ENCODE measurements around the gene ZNF205.

DNA sequence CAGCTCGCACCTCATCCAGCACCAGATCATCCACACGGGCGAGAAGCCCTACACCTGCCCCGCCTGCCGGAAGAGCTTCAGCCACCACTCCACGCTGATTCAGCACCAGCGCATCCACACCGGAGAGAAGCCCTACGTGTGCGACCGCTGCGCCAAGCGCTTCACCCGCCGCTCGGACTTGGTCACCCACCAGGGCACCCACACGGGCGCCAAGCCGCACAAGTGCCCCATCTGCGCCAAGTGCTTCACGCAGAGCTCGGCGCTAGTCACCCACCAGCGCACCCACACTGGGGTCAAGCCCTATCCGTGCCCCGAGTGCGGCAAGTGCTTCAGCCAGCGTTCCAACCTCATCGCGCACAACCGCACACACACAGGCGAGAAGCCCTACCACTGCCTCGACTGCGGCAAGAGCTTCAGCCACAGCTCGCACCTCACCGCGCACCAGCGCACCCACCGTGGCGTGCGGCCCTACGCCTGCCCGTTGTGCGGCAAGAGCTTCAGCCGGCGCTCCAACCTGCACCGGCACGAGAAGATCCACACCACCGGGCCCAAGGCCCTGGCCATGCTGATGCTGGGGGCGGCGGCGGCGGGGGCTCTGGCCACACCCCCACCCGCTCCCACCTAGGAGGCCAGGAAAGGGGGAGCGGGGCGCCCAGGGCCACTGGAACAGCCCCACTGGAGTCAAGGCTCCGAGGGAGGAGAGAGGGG is 7.5 kb downstream of the ZNF205 start:
- TF ChIP-seq, protein P1, sequence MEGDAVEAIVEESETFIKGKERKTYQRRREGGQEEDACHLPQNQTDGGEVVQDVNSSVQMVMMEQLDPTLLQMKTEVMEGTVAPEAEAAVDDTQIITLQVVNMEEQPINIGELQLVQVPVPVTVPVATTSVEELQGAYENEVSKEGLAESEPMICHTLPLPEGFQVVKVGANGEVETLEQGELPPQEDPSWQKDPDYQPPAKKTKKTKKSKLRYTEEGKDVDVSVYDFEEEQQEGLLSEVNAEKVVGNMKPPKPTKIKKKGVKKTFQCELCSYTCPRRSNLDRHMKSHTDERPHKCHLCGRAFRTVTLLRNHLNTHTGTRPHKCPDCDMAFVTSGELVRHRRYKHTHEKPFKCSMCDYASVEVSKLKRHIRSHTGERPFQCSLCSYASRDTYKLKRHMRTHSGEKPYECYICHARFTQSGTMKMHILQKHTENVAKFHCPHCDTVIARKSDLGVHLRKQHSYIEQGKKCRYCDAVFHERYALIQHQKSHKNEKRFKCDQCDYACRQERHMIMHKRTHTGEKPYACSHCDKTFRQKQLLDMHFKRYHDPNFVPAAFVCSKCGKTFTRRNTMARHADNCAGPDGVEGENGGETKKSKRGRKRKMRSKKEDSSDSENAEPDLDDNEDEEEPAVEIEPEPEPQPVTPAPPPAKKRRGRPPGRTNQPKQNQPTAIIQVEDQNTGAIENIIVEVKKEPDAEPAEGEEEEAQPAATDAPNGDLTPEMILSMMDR (IDR thresholded peaks at IDR 0.05), result no peak
- no peak for TF ChIP-seq EZH2 (IDR thresholded peaks at IDR 0.05; ENCODE audit: borderline replicate concordance, insufficient read depth, low read depth, low read length, poor library complexity, severe bottlenecking)

Measured in B cell (primary cell).